Effector memory CD4-positive, alpha-beta T cell (primary cell): ENCODE results near the gene SLC39A6.

ENCODE experiments used
- DNase-seq, 3 donors: peaks; one replicate each; pipeline ENCODE4 v3.0.0-alpha.2; 2020
- H3K27ac ChIP-seq: 2 replicates; pipeline ENCODE4 v1.7.0; 2013; ENCODE audit warnings: mild to moderate bottlenecking, low read length, moderate library complexity; ENCODE audit not compliant: insufficient read depth, poor library complexity, severe bottlenecking
- H3K27me3 ChIP-seq: replicated peaks from 2 replicates; pipeline ENCODE4 v1.7.0; 2013; ENCODE audit warnings: mild to moderate bottlenecking, low read length; ENCODE audit not compliant: insufficient read depth, control insufficient read depth, poor library complexity, severe bottlenecking
- H3K36me3 ChIP-seq: 2 replicates; pipeline ENCODE4 v1.7.0; 2013; ENCODE audit warnings: mild to moderate bottlenecking, low read length, moderate library complexity; ENCODE audit not compliant: control insufficient read depth, insufficient read depth
- H3K4me1 ChIP-seq: 2 replicates; pipeline ENCODE4 v1.7.0; 2013; ENCODE audit warnings: low read length, mild to moderate bottlenecking; ENCODE audit not compliant: control insufficient read depth, insufficient read depth, poor library complexity, severe bottlenecking
- H3K4me3 ChIP-seq: 2 replicates; pipeline ENCODE4 v1.7.0; 2013; ENCODE audit warnings: low read length, low read depth, mild to moderate bottlenecking; ENCODE audit not compliant: insufficient read depth, poor library complexity, severe bottlenecking
- H3K9me3 ChIP-seq: 2 replicates; pipeline ENCODE4 v1.7.0; 2013; ENCODE audit warnings: mild to moderate bottlenecking, low read length, moderate library complexity; ENCODE audit not compliant: control insufficient read depth

Gene SLC39A6

DNA sequence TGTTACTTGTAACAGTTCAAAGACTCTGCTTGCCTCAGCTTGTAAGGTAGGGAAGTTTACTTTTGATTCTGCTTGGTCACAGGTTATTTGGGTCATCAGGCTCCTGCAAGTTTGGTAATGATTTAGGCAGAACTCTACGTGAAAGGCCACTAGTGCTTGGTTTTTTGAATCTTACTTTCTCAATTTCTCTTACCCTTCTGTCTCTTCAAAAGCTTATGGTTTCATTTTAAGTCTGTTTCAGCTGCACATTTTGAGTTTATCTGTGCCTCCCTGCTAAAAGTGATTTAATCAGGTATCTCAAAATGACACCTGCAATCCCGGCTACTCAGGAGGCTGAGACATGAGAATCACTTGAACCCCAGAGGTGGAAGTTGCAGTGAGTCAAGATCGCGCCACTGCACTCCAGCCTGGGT lies 31.8 kb upstream of the SLC39A6 start:
- Histone ChIP-seq H3K4me3 (no peak overlapping the region), H3K36me3 (peaks cover 76% of the 10 kb centered on the region), H3K27me3 (no peaks in the 10 kb centered on the region), H3K27ac (no peak overlapping the region), H3K4me1 (no peaks in the 10 kb centered on the region), H3K9me3 (no peaks in the 10 kb centered on the region)
- DNase-seq, result no peak

DNA sequence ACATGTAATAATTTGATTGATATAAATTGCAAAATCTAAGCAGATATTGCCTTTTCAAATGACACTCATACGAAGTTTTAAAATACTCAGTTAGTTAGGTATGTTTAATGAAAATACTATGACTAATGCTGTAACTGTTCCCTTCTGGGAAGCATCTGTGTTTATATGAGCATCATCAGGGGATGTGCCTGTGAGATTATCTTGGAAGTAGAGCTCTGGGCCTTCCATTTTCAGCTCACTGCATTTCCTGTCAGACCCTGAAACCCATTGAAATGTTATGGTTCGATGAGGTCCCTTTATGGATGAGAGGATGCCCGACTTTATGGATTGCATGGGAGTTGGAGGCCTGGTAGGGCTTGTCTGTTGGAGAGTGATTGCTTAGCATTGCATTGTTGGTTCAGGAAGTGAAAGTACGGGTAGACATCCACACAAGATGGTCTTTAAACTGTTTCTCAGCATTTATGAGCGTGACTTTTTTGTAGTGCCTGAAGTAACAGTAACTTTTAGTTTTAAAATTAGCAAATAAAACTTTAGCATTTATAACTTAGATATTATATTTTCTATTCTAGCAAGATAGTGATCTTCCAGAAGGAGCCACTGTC lies 29.2 kb upstream of the SLC39A6 start:
- H3K27ac ChIP-seq, result no peak overlapping the region
- DNase-seq, result no peak
- H3K27me3 ChIP-seq, result no peaks in the 10 kb centered on the region
- H3K4me1 ChIP-seq, result no peaks in the 10 kb centered on the region
- H3K36me3 ChIP-seq, result peaks cover 76% of the 10 kb centered on the region
- no peak overlapping the region for H3K4me3 ChIP-seq
- H3K9me3 ChIP-seq, result no peaks in the 10 kb centered on the region

DNA sequence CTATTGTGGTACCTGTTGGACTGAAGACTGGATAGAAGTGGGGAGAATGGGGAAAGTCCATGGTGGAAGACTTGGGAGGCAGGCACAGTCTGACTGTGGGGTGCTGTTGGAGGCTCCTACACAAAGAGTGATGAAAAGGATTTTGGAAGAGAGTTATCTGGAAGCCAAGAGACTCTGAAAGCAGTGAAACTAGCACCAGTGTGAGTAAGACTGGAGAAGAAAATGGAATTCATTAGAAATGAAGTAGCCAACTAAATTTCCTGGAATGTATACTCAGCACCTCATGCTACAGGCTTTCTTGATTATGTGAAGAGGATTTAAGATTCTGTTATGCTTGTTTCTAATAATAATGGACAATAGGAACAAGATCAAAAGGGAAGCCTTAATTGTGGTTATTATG lies 28.3 kb upstream of the SLC39A6 start:
- Histone ChIP-seq H3K36me3 (peaks cover 74% of the 10 kb centered on the region), H3K27ac (no peak overlapping the region), H3K27me3 (no peaks in the 10 kb centered on the region), H3K9me3 (no peaks in the 10 kb centered on the region), H3K4me1 (no peaks in the 10 kb centered on the region), H3K4me3 (no peak overlapping the region)
- DNase-seq, result no peak

DNA sequence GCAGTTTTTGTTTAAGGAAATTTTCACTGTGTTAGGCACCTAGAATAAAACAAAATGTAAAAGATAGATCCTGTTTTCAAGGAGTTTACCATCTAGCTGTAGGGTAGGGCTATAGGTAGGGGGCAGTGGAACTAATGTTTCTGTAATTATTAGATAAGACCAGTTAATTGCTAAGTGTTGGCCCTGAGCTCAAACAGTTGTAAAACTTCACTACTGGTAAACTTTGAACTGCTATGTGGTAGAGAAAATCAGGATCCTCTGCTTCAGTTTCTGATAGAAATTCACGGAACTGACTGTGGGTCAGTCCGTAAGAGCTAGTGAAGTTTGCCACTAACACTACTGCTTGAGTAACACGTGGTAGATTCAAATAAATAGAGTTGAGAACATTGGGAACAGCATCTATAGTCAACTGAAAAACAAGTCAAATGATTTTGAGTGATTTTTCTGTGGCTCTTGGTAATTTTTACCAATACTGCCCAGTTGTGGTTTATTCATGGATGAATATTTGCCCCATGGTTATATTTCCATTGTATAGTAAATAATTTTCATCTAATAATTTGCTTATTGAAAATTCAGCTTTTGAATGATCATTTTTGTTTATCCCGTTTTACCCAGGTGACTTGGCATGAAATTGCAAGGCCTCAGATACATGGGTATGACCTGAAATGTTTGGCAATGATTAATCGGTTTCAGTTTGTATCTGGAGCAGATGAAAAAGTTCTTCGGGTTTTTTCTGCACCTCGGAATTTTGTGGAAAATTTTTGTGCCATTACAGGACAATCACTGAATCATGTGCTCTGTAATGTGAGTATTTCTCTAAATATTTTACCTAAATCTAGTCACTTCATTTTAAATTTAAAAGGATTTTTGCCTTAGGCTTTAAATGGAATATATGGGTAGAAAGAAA lies 27.0 kb upstream of the SLC39A6 start:
- Histone ChIP-seq H3K27me3 (no peaks in the 10 kb centered on the region), H3K36me3 (peaks cover 64% of the 10 kb centered on the region), H3K4me3 (no peak overlapping the region), H3K4me1 (no peaks in the 10 kb centered on the region), H3K9me3 (no peaks in the 10 kb centered on the region), H3K27ac (no peak overlapping the region)
- no peak for DNase-seq

DNA sequence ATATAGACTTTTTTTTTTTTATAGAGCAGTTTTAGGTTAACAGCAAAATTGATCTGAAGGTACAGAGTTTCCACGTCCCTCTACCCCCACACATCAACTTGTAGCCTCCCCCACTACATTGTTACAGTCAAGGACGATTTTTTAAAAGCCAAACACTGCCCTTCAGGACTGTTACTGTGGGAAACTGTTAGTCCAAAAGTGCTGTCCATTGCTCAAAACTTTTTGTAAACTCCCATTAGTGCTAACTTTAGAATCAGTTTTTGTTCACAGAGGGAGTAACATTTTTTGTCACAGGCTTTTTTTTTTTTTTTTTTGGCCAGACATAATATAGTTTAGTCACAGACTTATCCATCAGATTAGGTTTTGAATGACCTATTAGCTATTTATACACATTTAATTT lies 24.6 kb upstream of the SLC39A6 start:
- no peaks in the 10 kb centered on the region for H3K4me1 ChIP-seq
- H3K36me3 ChIP-seq, result peaks cover 58% of the 10 kb centered on the region
- no peak overlapping the region for H3K27ac ChIP-seq
- H3K9me3 ChIP-seq, result no peaks in the 10 kb centered on the region
- DNase-seq, result no peak
- H3K4me3 ChIP-seq, result no peak overlapping the region
- H3K27me3 ChIP-seq, result no peaks in the 10 kb centered on the region

DNA sequence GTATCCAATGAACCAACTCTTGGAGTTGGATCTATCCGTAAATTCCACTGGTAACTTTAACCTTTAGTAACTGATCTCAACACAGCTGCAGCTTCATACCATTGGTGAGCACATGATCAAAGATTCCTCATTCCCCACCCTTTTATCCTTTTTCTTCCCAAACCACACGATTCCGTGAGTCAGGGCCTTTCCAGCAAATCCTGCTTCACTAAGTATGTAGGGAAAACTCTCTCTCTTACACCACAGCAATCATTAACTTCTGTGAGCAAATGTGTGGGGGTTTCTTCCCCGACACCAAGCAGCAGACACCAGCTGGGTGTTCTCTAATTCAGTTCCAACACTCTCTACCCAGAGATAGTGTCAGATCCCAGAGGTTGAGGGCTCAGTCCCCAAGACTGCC lies 24.1 kb upstream of the SLC39A6 start:
- H3K36me3 ChIP-seq, result peaks cover 56% of the 10 kb centered on the region
- H3K9me3 ChIP-seq, result no peaks in the 10 kb centered on the region
- no peaks in the 10 kb centered on the region for H3K27me3 ChIP-seq
- H3K4me3 ChIP-seq, result no peak overlapping the region
- no peak for DNase-seq
- H3K4me1 ChIP-seq, result no peaks in the 10 kb centered on the region
- no peak overlapping the region for H3K27ac ChIP-seq

DNA sequence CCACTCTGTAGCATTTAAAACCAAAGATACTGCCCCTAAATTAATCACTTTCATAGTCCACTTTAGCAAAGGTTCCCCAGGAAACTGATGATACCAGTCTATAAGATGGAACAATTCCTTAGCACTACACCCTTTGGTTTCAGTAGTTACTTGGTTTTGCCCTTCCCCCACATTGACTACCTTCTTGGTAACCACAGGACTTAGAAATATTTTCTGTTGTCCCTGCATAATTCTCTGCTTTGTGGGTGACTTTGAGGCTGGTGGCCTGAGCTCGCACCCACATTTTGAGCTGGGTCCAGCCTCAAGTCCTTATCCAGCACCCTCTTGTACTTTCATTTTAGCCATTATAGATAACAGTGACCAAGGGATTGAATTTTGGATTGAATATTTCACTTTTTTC lies 23.6 kb upstream of the SLC39A6 start:
- no peak overlapping the region for H3K4me3 ChIP-seq
- no peaks in the 10 kb centered on the region for H3K4me1 ChIP-seq
- no peaks in the 10 kb centered on the region for H3K27me3 ChIP-seq
- no peak for DNase-seq
- H3K9me3 ChIP-seq, result no peaks in the 10 kb centered on the region
- no peak overlapping the region for H3K27ac ChIP-seq
- H3K36me3 ChIP-seq, result peaks cover 52% of the 10 kb centered on the region

DNA sequence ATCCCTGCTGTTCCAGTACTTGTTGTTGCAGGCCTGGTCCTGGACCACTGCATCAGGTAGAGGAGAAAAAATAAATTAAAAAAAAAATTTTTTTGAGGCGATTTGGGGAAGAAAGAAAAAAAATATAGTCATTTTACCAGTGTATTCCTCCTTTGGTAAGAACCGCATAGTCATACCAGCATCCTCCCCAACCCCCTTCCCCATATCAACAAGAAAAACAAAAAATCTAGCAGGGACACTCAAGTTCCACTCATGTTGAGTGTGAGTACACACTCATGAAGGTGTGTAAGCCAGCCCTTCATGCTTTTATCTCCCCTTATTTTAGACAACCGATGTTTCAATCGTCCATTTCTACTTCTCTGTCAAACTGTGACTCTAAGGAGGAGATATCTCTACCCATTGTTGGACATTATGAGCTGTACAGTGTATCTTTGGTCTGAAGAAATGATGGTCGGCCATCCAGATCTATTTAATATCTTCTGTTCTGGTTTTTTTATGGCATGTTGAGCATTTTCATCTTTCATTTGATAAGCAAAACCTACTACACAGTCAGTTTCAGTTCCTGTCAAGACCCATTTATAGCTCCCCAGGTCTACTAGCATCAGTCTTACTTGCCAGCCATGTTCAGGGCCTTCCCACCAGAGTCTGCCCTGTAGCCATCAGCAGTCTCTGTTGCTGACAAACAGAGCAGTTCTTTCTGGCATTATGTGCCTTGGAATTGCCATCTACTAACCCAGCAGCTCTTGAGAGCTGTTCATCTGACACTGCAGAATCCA lies 20.6 kb upstream of the SLC39A6 start:
- no peak overlapping the region for H3K4me3 ChIP-seq
- no peaks in the 10 kb centered on the region for H3K4me1 ChIP-seq
- H3K27ac ChIP-seq, result no peak overlapping the region
- no peaks in the 10 kb centered on the region for H3K9me3 ChIP-seq
- DNase-seq, result no peak
- no peaks in the 10 kb centered on the region for H3K27me3 ChIP-seq
- H3K36me3 ChIP-seq, result peaks cover 47% of the 10 kb centered on the region

DNA sequence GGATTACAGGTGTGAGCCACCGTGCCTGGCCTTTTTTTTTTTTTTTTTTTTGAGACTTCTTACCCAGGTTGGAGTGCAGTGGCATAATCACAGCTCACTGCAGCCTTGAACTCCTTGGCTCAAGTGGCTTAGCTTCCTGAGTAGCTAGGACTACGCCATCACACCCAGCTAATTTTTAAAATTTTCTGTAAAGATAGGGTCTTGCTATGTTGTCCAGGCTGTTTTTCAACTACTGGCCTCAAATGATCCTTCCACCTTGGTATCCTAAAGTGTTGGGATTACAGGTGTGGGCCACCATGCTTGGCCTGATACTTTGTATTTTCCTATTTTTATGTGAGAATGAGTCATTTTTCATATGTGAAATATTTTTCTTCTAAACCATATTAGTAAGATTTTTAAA lies 14.3 kb upstream of the SLC39A6 start:
- peaks cover 71% of the 10 kb centered on the region for H3K36me3 ChIP-seq
- no peak overlapping the region for H3K27ac ChIP-seq
- no peak for DNase-seq
- no peak overlapping the region for H3K4me3 ChIP-seq
- no peaks in the 10 kb centered on the region for H3K9me3 ChIP-seq
- no peaks in the 10 kb centered on the region for H3K4me1 ChIP-seq
- no peaks in the 10 kb centered on the region for H3K27me3 ChIP-seq

DNA sequence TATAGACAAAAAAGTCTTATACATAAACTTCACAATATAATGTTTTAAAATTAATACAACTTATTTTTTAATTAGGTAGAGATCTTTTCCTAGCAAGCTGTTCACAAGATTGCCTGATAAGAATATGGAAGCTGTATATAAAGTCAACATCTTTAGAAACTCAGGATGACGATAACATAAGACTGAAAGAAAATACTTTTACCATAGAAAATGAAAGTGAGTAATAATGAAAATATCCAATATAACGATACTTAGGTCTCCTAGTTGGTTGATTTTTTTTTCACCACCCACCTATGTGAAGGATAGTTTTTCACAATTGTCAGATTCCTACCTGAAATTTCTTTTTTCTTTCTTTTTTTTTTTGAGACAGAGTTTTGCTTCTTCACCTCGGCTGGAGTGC lies 13.6 kb upstream of the SLC39A6 start:
- no peak for DNase-seq
- Histone ChIP-seq H3K36me3 (peaks cover 77% of the 10 kb centered on the region), H3K4me1 (no peaks in the 10 kb centered on the region), H3K27me3 (no peaks in the 10 kb centered on the region), H3K9me3 (no peaks in the 10 kb centered on the region), H3K4me3 (no peak overlapping the region), H3K27ac (no peak overlapping the region)
